IPS DF 4.7 (cell line): ENCODE measurements around the gene INPP5A.

ENCODE experiments used
- DNase-seq: peaks from one replicate; pipeline ENCODE4 v3.0.0-alpha.2; 2013; ENCODE audit warnings: low spot score; ENCODE audit errors: extremely low read depth

Gene INPP5A

DNA sequence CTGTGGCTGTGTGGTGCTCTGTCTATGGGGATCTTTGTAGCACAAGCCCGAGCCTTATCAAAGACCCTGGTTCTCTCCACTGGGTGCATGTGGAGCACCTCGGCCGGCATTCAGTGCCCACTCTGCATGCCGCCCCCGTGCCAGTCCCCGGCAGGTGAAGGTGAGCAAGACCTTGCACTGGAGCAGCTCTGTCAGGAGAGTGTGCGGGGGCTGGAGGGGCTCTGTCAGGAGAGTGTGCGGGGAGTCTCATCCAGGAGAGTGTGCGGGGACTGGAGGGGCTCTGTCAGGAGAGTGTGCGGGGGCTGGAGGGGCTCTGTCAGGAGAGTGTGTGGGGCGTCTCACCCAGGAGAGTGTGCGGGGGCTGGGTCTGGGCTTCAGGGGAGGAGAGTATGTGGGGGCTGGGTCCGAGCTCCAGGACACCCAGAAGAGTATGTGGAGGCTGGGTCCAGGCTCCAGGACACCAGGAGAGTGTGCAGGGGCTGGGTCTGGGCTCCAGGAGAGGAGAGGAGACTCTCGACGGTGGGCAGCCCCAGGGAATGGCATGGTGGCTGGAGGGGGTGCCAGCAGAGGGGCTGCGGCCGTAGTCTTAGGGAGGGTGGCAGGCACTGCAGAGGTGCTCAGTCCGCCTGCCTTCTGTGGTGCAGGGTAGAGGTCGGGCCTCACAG, 40.8 kb downstream of the INPP5A start:
- no peak for DNase-seq

DNA sequence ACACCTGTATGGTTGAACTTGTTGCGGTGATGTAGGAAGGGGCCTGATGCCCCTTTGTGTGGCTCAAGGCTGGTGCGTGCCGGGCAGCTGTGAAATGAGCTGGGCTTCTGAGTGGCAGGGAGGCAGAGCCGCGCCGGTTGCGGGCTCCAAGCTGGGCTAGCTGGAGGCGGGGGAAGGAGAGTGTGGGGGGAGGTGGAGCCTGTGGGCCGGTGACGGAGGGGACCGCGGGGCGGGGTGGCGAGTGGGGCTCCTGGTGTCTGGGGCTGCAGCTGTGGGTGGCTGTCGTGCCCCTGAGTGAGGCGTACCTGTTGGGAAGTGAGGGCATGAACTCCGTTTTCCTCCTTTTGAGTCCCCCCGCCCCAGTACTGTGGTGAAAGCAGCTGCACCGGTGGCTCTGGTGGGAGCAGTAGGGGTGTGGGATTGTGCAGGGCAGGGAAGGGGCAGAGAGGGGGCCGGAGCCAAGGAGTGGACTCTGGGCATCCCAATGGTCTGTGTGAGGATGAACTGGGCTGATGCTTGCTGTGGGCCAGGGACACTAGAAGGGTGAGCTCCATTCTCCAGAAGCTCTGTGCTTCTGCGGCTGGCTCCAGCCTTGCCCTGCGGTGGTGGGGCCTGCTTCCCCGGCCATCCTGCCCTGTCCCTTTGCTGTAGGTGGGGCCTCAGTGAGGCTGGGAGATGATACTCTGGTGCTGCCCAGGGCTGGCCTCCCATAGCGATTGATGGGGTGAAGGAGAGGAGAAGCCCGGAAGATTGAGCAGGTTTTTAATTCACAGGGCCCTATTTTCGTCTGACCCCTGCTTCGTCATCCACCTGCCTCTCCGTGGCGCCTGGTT, 41.7 kb downstream of the INPP5A start:
- DNase-seq, result no peak

DNA sequence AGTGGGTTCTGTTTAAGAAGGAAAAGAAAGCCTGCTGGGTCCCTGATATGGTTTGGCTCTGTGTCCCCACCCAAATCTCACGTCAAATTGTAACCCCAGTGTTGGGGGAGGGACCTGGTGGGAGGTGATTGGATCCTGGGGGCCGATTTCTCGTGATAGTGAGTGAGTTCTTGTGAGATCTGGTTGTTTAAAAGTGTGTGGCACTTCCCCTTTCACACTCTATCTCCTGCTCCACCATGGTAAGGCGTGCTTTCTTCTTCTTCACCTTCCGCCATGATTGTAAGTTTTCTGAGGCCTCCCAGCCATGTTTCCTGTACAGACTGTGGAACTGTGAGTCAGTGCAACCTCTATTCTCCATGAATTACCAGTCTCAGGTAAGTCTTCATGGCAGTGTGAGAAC, 42.6 kb downstream of the INPP5A start:
- DNase-seq, result no peak

DNA sequence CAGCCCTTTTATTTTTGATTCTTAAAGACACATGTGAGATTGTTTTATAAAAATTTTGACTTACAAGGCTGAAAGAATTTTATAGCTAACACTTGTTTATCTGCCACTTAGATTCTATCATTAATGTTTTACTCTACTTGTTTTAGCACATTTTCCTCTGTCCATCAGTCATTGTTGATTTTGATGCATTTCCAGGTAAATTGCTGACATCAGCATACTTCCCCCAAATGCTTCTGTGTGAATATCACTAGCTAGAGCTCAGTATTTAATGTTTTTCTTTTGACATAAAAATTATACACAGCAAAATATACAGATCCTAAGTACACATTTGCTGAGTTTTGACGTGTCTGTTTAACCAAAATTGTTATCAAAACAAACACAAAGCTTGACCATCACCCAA, 43.0 kb downstream of the INPP5A start:
- DNase-seq, result no peak

DNA sequence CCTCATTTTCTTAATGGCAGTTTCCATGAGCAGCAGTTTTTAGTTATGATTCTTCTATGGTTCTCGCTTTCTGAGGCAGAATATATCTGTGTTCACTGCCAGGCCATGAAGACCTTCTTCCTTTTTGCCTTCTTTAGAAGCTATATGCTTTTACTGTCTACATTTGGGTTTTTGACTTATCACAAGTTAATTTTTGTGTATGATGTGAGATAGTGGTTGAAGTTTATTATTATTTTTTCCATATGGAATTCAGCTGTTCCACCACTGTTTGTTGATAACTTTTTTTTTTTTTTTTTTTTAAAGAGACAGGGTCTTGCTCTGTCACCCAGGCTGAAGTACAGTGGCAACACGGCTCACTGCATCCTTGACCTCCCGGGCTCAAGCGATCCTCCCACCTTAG, 44.5 kb downstream of the INPP5A start:
- no peak for DNase-seq

DNA sequence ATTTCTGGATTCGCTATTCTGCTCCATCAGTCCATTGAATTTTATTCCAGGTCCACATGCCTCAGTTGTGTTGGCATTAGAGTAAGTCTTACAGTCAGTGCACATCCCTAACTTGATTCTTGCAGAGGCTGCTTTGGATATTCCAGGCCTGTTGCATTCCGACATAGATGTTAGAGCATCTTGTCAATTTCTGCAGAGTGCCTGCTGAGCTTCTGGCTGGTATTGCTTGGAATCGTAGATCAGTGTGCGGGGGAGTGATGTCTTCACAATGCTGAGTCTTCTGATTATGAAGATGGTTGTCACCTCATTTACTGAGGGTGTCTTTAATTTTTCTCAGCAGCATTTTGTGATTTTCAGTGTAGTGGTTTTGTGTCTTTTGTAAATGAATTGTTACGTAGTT, 45.2 kb downstream of the INPP5A start:
- DNase-seq, result no peak

DNA sequence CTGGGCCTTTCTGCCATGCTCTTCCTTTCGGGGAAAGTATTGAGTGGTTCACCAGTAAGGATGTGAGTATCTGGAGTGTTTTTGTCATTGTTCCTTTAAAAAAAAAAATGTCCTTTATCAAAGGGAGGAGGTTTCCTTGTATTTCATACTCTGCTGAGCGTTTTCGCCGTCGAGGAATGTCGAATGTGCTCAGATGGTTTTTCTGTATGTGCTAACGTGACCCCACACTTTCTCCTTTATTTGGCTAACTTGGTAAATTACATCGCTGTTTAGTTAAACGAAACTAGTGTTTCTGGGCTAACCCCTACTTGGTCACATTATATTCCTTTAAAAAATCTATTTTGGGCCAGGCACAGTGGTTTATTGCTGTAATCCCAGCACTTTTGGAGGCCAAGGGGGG, 45.9 kb downstream of the INPP5A start:
- DNase-seq, result no peak

DNA sequence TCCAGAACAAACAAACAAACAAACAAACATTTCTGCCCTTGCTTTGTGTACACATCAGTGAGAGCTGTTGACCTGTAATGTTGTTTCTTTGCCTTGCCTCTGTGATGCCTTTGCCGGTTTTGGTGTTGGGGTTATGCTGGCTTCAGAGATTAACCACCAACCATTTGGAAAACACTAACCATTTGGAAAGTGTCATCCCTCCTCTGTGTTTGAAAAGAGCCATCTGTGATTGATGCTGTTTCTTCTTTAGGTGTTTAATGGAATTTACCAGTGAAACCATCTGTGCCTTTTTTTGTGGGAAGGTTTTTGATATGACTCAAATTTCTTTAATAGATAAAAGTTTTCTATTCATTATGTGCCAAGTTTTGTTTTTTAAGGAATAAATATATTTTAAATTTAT, 46.5 kb downstream of the INPP5A start:
- DNase-seq, result no peak

DNA sequence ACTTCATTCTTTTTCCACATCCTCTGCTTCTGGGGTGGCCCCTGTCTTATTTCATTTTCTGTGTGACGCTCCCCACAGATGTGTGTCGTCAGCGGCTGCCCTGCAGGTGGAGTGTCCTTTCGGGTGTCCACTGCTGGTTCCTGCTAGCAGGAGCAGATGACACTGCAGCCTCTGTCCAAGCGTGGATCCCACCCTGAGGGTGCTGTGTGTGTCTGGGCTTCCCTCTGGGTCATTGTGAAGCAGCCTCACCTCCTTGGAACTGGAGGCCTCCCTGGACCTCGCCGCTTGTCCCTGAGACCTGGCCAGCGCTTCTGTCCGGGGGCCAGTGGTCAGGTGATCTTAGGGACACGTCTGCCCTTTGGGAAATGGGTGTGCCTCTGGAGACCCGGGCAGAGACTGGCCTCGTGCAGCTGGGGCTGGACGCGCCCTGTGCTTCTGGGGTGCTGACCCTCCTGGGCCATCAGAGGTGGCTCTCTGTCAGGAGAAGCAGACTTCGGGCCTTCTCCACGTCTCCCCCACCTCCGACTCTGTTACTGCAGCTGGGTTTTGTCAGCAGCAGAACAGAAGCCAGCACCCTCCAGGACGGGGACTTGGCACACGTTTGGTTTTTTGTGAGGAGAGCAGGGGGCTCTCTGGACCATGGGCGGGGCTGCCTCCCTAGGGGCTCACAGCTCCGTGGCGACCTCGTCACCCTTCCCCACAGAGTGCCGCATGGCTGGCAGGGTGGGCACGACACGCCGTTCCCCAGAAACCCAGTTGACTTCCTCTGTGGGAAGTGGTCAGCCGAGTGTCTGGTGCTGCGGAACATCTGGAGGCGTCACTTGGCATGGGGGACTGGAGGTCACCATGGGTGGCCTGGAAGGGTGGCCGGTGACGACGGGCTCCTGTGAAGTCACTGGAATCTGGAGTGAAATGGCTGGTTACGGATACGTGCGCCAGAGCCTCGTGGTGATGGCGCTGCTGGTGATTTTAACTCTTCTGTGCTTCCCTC, 48.4 kb downstream of the INPP5A start:
- no peak for DNase-seq

DNA sequence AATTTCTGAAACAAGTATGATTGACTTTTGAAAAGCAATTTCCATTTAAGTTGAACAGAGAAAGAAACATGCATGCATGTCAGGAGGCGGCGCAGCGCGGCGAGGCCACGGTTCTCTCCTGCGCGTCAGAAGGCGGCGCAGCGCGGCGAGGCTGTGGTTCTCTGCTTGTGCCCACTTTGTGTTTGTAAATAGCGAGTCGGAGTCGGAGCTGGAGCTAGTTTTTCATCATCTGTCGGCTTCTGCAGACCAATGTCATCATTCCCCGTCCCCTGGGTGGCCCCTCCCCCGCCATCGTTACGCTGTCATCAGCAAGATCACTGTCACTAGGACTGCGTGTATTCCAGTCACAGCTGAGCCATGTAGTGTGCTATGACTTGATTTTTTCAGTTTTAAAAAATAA, 49.2 kb downstream of the INPP5A start:
- no peak for DNase-seq

DNA sequence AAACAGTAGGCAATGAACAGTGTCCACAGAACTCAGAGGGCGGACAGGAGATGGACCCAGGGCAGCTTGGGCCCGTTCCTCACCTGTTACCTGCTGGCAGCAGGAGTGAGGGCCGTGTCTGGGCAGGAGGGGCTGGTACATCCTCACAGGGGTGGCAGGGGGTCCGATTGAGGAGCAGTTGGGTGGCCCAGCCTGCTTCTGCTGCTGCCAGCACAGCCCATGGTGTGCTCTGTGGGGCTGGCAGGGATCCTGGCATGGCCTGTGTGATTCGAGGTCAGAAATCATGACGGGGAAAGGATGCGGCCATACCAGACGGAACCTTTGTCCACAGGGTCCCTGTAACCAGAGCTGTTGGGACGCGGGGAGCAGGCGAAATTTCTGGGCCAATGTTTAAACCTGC, 49.6 kb downstream of the INPP5A start:
- DNase-seq, result no peak

DNA sequence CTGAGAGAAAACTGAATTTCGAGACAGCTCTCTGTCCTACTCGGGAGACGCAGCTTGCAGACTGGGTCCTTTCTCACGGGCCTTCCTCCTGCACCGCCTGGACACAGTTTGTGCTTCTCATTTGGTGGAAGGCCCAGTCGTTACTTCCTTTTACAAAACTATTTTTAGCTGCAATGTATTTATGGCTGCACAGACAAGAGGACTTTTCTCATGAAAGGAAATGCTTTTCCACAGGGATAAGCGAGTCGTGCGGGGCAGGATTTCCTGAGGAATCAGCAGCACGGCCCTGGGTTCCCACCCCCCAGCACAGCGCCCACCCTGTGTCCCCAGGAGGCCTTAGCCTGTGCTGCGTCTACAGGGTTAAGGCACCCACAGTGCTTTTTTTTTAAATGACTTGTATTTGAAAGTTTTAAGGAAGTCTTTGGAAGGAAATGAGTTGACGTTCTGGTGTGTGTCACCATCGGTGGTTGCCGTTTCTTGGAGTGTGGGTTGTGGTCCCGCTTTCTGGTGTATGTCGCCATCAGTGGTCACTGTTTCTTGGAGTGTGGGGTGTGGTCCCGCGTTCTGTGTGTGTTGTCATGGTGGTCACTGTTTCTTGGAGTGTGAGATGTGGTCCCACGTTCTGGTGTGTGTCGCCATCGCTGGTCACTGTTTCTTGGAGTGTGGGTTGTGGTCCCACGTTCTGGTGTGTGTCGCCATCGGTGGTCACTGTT, 50.9 kb downstream of the INPP5A start:
- no peak for DNase-seq

DNA sequence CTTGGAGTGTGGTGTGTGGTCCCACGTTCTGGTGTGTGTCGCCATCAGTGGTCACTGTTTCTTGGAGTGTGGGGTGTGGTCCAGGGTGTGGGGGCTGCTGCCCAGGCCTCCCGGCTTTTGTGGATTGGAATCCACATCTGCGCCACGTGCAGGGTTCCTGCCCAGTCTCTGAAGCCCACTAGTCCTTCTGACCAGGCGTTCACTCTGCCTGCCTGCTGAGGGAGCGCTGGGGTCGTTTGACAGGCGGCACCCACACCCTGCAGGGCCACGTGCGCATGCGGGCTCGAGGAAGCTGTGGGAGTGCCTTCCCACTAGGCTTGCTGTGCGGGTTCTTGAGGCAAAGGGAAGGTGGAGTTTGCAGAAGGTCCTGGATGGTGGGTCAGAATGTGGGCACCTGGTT, 51.4 kb downstream of the INPP5A start:
- DNase-seq, result no peak

DNA sequence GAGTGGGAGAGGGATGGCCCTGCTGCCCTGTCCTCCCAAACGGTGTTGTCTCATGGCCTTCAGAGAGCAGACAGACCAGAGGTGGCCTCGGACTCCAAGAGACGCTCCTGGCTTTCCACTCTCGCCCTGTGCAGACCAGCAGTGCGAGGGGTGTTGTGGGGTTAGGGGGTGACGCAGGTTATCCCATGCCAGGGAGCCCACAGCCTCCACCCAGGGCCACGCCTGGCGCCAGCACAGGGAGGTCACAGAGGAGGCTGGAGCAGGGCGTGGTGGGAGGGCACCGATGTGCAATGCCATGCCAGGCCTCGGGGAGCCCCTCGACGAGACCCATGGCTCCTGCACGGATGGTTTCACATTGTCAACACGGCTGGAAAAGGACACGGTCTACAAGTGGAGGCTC, 52.1 kb downstream of the INPP5A start:
- no peak for DNase-seq

DNA sequence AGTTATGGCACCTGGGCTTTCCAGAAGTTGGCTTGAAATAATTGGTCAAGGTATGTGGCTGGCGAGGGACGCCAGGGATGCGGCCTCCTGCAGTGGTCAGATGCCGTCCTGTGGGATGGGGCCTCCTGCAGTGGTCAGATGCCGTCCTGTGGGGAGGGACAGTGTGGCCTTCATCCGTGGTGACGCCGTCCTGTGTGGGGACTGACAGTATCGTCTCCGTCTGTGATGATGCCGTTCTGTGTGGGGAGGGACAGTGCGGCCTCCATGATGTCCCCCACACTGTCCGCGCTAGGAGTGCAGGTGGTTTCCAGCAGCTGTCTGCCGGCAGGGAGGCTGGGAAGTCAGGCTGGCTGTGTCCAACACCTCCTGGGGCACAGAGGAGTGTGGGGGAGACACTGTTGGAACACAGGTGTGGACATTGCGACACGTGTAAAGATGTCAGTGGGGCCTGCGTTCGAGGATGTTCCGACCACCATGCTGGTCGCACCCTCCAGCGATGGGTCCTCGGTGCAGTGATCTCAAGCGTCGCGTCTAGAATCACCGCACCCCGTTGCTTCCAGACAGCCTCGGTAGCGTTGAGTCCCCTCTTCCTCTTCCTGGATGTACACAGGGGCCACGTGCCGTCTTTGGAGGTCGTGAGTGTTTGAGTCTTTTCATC, 52.6 kb downstream of the INPP5A start:
- no peak for DNase-seq

DNA sequence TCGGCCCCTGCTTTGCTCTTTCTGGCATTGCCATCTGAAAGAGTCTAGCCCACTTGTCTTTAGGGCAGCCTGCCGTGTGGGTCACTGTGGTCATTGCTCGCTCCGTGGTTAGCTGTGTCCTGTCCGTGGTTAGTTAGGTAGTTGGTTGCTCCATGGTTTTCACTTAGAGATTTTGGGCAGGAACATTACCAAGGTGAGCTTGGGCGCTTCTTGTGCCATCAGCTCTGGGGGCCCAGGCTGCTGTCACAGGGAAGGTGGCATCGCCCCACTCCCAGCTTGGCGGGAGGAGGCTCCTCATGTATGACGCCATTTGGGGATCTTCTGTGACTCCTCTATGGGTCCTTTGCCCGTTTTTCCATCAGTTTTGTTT, 53.1 kb downstream of the INPP5A start:
- no peak for DNase-seq

DNA sequence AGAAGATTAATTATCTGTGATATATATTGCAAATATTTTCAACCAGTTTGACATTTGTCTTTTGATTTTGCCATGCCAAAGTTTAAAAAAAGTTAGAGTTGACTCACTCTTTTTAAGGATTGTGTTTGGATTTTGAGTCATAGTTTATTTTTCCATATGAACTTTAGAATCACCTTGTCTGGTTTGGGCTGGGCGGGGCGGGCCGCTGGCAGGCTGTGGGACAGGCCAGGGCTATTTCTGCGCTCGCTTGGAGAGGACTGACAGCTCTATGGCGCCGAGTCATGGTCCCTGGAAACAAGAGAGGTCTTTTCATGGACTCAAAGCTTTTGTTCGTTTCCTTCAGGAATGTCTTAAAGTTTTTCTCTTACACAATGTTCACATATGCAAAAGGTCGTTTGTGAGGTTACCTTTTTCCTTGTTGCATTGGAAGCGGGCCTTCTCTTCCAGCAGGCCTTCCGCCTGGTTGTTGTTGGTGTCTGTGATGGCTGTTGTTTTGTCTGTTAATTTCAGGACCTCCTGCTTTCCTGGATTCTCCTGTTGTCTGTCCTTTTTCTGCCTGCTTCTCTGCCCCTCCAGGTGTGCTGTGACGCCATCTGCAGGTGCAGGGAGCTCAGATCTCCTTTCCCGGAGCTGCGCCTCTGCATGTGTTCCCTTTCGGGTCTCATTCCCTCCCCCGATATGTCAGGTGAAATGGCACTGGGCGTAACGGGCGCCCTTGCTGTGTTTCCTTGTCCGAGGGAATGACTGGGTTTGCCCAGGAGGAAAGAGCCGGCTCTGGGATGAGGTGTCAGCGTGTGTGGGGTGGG, 53.8 kb downstream of the INPP5A start:
- DNase-seq, result no peak

DNA sequence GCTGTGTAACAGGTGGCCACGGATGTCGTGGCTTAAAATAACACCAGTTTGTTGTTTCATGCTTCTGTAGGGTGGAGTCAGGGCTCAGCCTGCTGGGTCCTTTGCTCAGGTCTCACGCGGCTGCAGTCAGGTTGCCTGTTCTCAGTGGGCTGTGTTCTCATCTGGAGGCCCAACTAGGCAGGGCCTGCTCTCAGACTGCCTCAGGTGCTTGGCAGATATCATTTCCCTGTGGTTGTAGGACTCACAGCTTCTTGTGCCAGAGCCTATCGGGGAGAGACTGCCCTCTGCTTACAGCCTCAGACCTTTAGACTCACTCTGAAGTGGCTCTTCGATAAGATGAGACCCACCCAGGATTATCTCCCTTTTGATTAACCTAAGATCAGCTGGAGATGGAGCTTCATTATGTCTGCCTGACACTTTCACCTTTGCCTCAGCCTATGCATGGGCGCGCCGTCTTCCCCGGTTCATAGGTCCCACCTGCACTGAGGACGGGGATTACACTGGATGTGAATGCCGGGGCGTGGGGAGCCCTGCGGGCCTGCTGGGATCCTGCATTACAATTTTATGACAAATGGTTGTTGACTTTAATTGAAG, 55.3 kb downstream of the INPP5A start:
- no peak for DNase-seq

DNA sequence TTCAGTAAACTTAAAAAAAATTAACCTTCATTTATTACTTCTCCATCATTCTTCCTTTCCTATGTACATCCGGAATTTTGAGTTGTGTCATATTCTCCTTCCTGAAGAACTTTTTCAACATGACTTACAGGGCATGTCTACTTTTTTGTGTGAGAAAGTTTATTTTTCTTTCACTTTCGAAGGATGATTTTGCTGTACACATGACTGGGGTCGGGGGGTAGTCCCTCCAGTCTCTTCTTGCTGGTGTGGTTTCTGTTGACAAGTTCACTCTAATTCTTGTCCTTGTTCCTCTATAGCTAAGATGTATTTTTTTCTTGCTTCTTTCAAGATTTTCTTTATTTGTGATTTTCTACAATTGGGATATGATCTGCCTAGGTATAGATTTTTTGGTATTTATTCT, 55.8 kb downstream of the INPP5A start:
- DNase-seq, result no peak
